B cell (primary cell): Measurements from ENCODE around the gene SLCO3A1. TPM values are rescaled to one million over a fixed set of nuclear protein-coding genes. Genes with fewer than 3 reads are reported as not detected.

ENCODE experiments used
- ATAC-seq: fragments of 200-7000 bp; cut with Tn5 transposase; one replicate; pipeline ENCODE4 v1.10.0; 2021; ENCODE audit warnings: low read depth, mild to moderate bottlenecking, moderate number of reproducible peaks, moderate library complexity
- CTCF ChIA-PET: fragments of 350-600 bp; sonication (Branson Sonifier 250); formaldehyde crosslinking; loops from one replicate; lab custom pipeline; 2021; ENCODE audit warnings: antibody characterized with exemption, inconsistent platforms; lab: Charles Lee
- POLR2A ChIA-PET: fragments of 350-600 bp; sonication (Branson Sonifier 250); formaldehyde crosslinking; loops from one replicate; lab custom pipeline; 2021; ENCODE audit warnings: antibody characterized with exemption; lab: Charles Lee
- DNase-seq: peaks from one replicate; pipeline ENCODE4 v3.0.0; 2013
- H2AFZ ChIP-seq: 2 replicates; pipeline ENCODE4 v1.6.1; 2012; ENCODE audit warnings: mild to moderate bottlenecking, low read depth, low read length; ENCODE audit not compliant: insufficient read depth, poor library complexity, severe bottlenecking
- H3K27ac ChIP-seq, 2 donors: 1 replicate in 1 of 2; 2 replicates in 1 of 2; pipeline ENCODE4 v1.5.1; 2012 to 2013; ENCODE audit warnings: low read length in 2 of 2, mild to moderate bottlenecking in 2 of 2, moderate library complexity in 1 of 2
- H3K27me3 ChIP-seq, 4 experiments: fragments of 200-600 bp in 1 of 4; sonication (generic) in 1 of 4; replicated peaks in 1 of 4; 1 replicate in 2 of 4; 2 replicates in 2 of 4; pipeline versions ENCODE4 v1.6.1 to v1.7.0; 2013 to 2016; ENCODE audit warnings: low read length in 3 of 4, mild to moderate bottlenecking in 2 of 4, mixed read lengths in 1 of 4, moderate library complexity in 1 of 4; ENCODE audit not compliant: insufficient read depth in 4 of 4, control insufficient read depth in 3 of 4; ENCODE audit errors: control extremely low read depth in 1 of 4
- H3K36me3 ChIP-seq, 2 experiments: replicated peaks in 1 of 2; 1 replicate in 1 of 2; 2 replicates in 1 of 2; pipeline versions ENCODE4 v1.6.1 to v1.7.1; 2013; ENCODE audit warnings: low read length in 1 of 2; ENCODE audit not compliant: insufficient read depth in 2 of 2, control insufficient read depth in 1 of 2; ENCODE audit errors: control extremely low read depth in 1 of 2, extremely low read depth in 1 of 2
- H3K4me1 ChIP-seq, 2 donors: fragments of 200-600 bp in 1 of 2; sonication (generic) in 1 of 2; 1 replicate in 1 of 2; 2 replicates in 1 of 2; pipeline versions ENCODE4 v1.5.1 to v1.6.1; 2013 to 2017; ENCODE audit warnings: low read length in 2 of 2; ENCODE audit not compliant: control insufficient read depth in 2 of 2, insufficient read depth in 2 of 2
- H3K4me2 ChIP-seq: replicated peaks from 2 replicates; pipeline ENCODE3; 2012; ENCODE audit warnings: mild to moderate bottlenecking, low read depth, low read length; ENCODE audit not compliant: poor library complexity, severe bottlenecking
- H3K4me3 ChIP-seq, 5 experiments: fragments of 200-600 bp in 1 of 5; sonication (generic) in 1 of 5; 1 replicate in 3 of 5; 2 replicates in 2 of 5; pipeline versions ENCODE4 v1.5.1 to v1.7.0; 2011 to 2016; ENCODE audit warnings: low read length in 4 of 5, mild to moderate bottlenecking in 4 of 5, low read depth in 2 of 5, control low read depth in 1 of 5, moderate library complexity in 1 of 5; ENCODE audit not compliant: insufficient read depth in 1 of 5; ENCODE audit errors: control extremely low read depth in 1 of 5, extremely low read depth in 1 of 5
- H3K79me2 ChIP-seq: fragments of 200-600 bp; sonication (generic); one replicate; pipeline ENCODE4 v1.6.0; 2016; ENCODE audit warnings: low read length; ENCODE audit not compliant: control insufficient read depth, insufficient read depth
- H3K9ac ChIP-seq: fragments of 200-600 bp; sonication (generic); 2 replicates; pipeline ENCODE4 v1.6.1; 2017; ENCODE audit warnings: mild to moderate bottlenecking, low read length, moderate library complexity
- H3K9me3 ChIP-seq, 3 donors: one replicate each; pipeline versions ENCODE4 v1.6.1 to v1.7.1; 2013; ENCODE audit warnings: low read length in 2 of 3; ENCODE audit not compliant: control insufficient read depth in 2 of 3, insufficient read depth in 1 of 3; ENCODE audit errors: control extremely low read depth in 1 of 3
- H4K20me1 ChIP-seq: 2 replicates; pipeline ENCODE4 v1.6.0; 2012; ENCODE audit warnings: mild to moderate bottlenecking, low read length; ENCODE audit not compliant: insufficient read depth, control insufficient read depth, poor library complexity, severe bottlenecking
- H3K27ac Mint-ChIP-seq: one replicate; pipeline ENCODE4 v1.8.0; 2021; ENCODE audit warnings: mixed read lengths
- H3K27me3 Mint-ChIP-seq: one replicate; pipeline ENCODE4 v1.8.0; 2021; ENCODE audit warnings: mixed read lengths
- H3K4me1 Mint-ChIP-seq: one replicate; pipeline ENCODE4 v1.8.0; 2021; ENCODE audit warnings: mixed read lengths
- H3K4me3 Mint-ChIP-seq: one replicate; pipeline ENCODE4 v1.8.0; 2021; ENCODE audit warnings: mixed read lengths
- H3K9me3 Mint-ChIP-seq: one replicate; pipeline ENCODE4 v1.8.0; 2022; ENCODE audit warnings: mixed read lengths; ENCODE audit not compliant: insufficient read depth
- EZH2 ChIP-seq: IDR thresholded peaks from 2 replicates; pipeline ENCODE4 v1.6.1; 2012; ENCODE audit warnings: borderline replicate concordance, low read depth, mild to moderate bottlenecking, moderate library complexity, low read length; ENCODE audit not compliant: insufficient read depth, poor library complexity, severe bottlenecking
- WGBS: methylation state at CpG from one replicate; pipeline ENCODE4 v1.1.5; 2013; ENCODE audit warnings: missing lambda C conversion rate; ENCODE audit not compliant: insufficient coverage; 5-methylcytosine and 5-hydroxymethylcytosine counted together
- intact Hi-C: fragments of 100-400 bp; cut with micrococcal nuclease; formaldehyde crosslinking; loops from one replicate; pipeline ENCODE4 v1.10.0; 2022
- polyA plus RNA-seq: library from polyadenylated mRNA; depleted of rRNA; stranded (reverse); fragments of >200 nt; gene quantifications from 2 replicates; pipeline ENCODE4 v1.2.3, GENCODE V29; 2012
- total RNA-seq, 2 donors: library from RNA; stranded (reverse); fragments of 120-200 nt in 1 of 2; gene quantifications; 1 replicate in 1 of 2; 2 replicates in 1 of 2; pipeline versions ENCODE4 v1.2.3 to v1.2.4, GENCODE V29; 2013 to 2022
- TF ChIP-seq, protein P1 (sequence below): fragments of 200-600 bp; IDR thresholded peaks from one replicate; pipeline ENCODE4 v1.8.0; 2022; ENCODE audit warnings: antibody characterized with exemption, mild to moderate bottlenecking

SLCO3A1 gene
- total and polyA plus RNA-seq, 2 donors (not counting 1 experiment from before 2014, with no cell fraction given), result 0.99 to 2.3 TPM

DNA sequence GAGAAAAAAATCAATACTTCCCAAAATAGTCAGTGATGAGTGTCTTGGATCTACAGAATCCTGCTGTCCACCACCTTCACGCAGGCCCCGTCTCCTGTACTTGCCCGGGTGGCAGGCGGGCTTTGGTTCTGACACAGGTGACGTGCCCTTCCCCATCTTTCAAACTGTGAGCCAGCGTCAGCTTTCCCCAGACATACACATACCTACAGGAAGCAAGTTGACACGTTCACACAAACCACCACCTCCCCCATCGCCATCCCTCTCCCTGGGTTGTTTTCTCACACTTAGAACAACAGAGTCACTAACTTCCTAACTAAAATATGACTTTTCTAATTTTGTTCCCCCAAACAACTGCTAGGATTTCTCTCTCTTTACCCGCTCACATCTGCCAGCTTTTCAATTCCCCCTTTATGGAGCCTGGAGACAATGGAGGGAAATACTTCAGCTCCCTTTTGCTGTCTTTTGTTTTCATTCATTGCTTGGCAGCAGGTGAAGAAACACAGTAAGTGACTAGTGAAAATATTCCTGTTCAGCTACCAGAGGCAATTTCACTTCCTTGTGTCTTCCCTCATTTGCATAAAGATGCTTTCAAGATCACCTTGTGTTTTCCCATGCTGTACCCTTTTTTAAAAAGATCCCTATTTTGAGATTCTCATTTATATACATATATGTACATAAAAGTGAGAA, 248.3 kb downstream of the SLCO3A1 start:
- H3K4me1 Mint-ChIP-seq, result peaks cover 14% of the 10 kb centered on the region
- intact Hi-C loops, result no loop called here
- no peaks in the 10 kb centered on the region for H3K9me3 ChIP-seq
- no peak overlapping the region for H3K9ac ChIP-seq
- H3K27ac Mint-ChIP-seq, result no peak overlapping the region
- H3K4me3 Mint-ChIP-seq, result no peak overlapping the region
- no peaks in the 10 kb centered on the region for H4K20me1 ChIP-seq
- H3K4me3 ChIP-seq, result no peak overlapping the region
- H3K9me3 Mint-ChIP-seq, result no peaks in the 10 kb centered on the region
- TF ChIP-seq EZH2, result no peak
- TF ChIP-seq, protein P1, sequence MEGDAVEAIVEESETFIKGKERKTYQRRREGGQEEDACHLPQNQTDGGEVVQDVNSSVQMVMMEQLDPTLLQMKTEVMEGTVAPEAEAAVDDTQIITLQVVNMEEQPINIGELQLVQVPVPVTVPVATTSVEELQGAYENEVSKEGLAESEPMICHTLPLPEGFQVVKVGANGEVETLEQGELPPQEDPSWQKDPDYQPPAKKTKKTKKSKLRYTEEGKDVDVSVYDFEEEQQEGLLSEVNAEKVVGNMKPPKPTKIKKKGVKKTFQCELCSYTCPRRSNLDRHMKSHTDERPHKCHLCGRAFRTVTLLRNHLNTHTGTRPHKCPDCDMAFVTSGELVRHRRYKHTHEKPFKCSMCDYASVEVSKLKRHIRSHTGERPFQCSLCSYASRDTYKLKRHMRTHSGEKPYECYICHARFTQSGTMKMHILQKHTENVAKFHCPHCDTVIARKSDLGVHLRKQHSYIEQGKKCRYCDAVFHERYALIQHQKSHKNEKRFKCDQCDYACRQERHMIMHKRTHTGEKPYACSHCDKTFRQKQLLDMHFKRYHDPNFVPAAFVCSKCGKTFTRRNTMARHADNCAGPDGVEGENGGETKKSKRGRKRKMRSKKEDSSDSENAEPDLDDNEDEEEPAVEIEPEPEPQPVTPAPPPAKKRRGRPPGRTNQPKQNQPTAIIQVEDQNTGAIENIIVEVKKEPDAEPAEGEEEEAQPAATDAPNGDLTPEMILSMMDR, result no peak
- no peak overlapping the region for H3K27ac ChIP-seq
- H3K36me3 ChIP-seq, result no peaks in the 10 kb centered on the region
- H3K4me2 ChIP-seq, result no peak overlapping the region
- DNase-seq, result no peak
- H3K79me2 ChIP-seq, result no peaks in the 10 kb centered on the region
- ChIA-PET CTCF (interaction anchor here (0.9 kb wide), 1 partner anchor 613 kb away, joined by 4 read pairs; no protein-coding TSS in a partner anchor), POLR2A (no interaction called here)
- no peaks in the 10 kb centered on the region for H3K27me3 ChIP-seq
- H3K4me1 ChIP-seq, result peaks cover 3 to 13% of the 10 kb centered on the region in 2 donors
- WGBS, result 72% methylated on average over 9 of the region's 9 CpGs
- H3K27me3 Mint-ChIP-seq, result peaks cover 3% of the 10 kb centered on the region
- ATAC-seq, result no peak
- H2AFZ ChIP-seq, result no peak overlapping the region

DNA sequence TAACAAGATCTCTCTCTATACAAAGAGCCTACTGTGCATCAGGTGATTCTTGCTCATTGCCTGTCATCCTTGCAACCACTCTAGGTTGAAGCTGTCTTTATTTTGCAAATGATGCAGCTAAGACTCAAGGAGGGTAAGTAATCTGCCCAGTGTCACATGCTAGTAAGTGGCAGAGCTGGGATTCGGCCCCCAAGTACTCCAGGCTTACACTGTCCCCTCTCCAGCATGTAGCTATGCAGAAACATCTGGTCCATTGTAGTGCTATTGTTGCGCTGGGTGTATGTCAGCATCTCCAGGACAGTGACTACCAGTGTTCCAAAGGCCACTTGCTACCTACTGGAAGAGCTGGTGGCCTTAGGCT, 248.9 kb downstream of the SLCO3A1 start:
- Histone ChIP-seq H3K36me3 (no peaks in the 10 kb centered on the region), H3K4me2 (no peak overlapping the region), H4K20me1 (no peaks in the 10 kb centered on the region), H2AFZ (no peak overlapping the region), H3K27ac (no peak overlapping the region), H3K9me3 (no peaks in the 10 kb centered on the region), H3K4me1 (peaks cover 3 to 12% of the 10 kb centered on the region in 2 donors), H3K27me3 (no peaks in the 10 kb centered on the region), H3K79me2 (no peaks in the 10 kb centered on the region), H3K9ac (no peak overlapping the region), H3K4me3 (no peak overlapping the region)
- no peak for ATAC-seq
- peaks cover 2% of the 10 kb centered on the region for H3K27me3 Mint-ChIP-seq
- H3K4me3 Mint-ChIP-seq, result no peak overlapping the region
- POLR2A ChIA-PET, result no interaction called here
- TF ChIP-seq, protein P1, result no peak
- TF ChIP-seq EZH2, result no peak
- peaks cover 13% of the 10 kb centered on the region for H3K4me1 Mint-ChIP-seq
- no peak for DNase-seq
- WGBS, result 95% methylated on average over 2 of the region's 2 CpGs
- CTCF ChIA-PET, result interaction anchor here (0.9 kb wide), 1 partner anchor 612 kb away, joined by 4 read pairs; no protein-coding TSS in a partner anchor
- no peak overlapping the region for H3K27ac Mint-ChIP-seq
- intact Hi-C loops, result no loop called here
- H3K9me3 Mint-ChIP-seq, result no peaks in the 10 kb centered on the region
